Suprapubic skin (tissue), 4 donors: ENCODE measurements around the gene CACNA1I. TPM values are rescaled to one million over a fixed set of nuclear protein-coding genes. Genes with fewer than 3 reads are reported as not detected.

Experiments
- DNase-seq, 2 donors: peaks; one replicate each; pipeline ENCODE4 v3.0.0-alpha.2; 2019; ENCODE audit warnings: low spot score in 2 of 2
- H3K27ac ChIP-seq: fragments of 200-600 bp; sonication (generic); one replicate; pipeline ENCODE4 v1.5.1; 2019
- H3K27me3 ChIP-seq: fragments of 200-600 bp; sonication (generic); one replicate; pipeline ENCODE4 v1.5.1; 2019
- H3K36me3 ChIP-seq: fragments of 200-600 bp; sonication (generic); one replicate; pipeline ENCODE4 v1.5.1; 2019
- H3K4me1 ChIP-seq: fragments of 200-600 bp; sonication (generic); one replicate; pipeline ENCODE4 v1.5.1; 2019
- H3K4me3 ChIP-seq: fragments of 200-600 bp; sonication (generic); one replicate; pipeline ENCODE4 v1.5.1; 2019; ENCODE audit warnings: mild to moderate bottlenecking
- H3K9me3 ChIP-seq: fragments of 200-600 bp; sonication (generic); one replicate; pipeline ENCODE4 v1.5.1; 2019
- EP300 ChIP-seq: sonication (generic); formaldehyde crosslinking; IDR thresholded peaks from one replicate; pipeline ENCODE4 v1.6.1; 2017; ENCODE audit warnings: antibody characterized with exemption
- POLR2A ChIP-seq, 2 donors: fragments of 450-650 bp; IDR thresholded peaks; one replicate each; pipeline ENCODE4 v1.6.1; 2017; ENCODE audit warnings: antibody characterized with exemption in 2 of 2, mild to moderate bottlenecking in 2 of 2, moderate library complexity in 2 of 2
- POLR2AphosphoS5 ChIP-seq, 3 donors: sonication (generic); formaldehyde crosslinking; IDR thresholded peaks; one replicate each; pipeline ENCODE4 v1.6.1; 2017; ENCODE audit warnings: antibody characterized with exemption in 3 of 3
- WGBS: methylation state at CpG from one replicate; pipeline ENCODE4 v1.1.5; 2018; 5-methylcytosine and 5-hydroxymethylcytosine counted together
- total RNA-seq, 4 donors: library from RNA; depleted of rRNA; stranded (reverse); fragments of >200 nt; gene quantifications; one replicate each; pipeline ENCODE4 v1.1.0, GENCODE V29; 2016
- TF ChIP-seq, protein P1 (sequence below), 2 donors: fragments of 200-600 bp in 1 of 2; fragments of 450-650 bp in 1 of 2; sonication (generic) in 1 of 2; IDR thresholded peaks; one replicate each; pipeline ENCODE4 v1.5.1; 2016 to 2019; ENCODE audit warnings: antibody characterized with exemption in 2 of 2, mild to moderate bottlenecking in 1 of 2, moderate library complexity in 1 of 2

CACNA1I gene
- total RNA-seq, 4 donors from 2014 or later, result 0.08 to 0.80 (median 0.17) TPM; not detected in 1

DNA sequence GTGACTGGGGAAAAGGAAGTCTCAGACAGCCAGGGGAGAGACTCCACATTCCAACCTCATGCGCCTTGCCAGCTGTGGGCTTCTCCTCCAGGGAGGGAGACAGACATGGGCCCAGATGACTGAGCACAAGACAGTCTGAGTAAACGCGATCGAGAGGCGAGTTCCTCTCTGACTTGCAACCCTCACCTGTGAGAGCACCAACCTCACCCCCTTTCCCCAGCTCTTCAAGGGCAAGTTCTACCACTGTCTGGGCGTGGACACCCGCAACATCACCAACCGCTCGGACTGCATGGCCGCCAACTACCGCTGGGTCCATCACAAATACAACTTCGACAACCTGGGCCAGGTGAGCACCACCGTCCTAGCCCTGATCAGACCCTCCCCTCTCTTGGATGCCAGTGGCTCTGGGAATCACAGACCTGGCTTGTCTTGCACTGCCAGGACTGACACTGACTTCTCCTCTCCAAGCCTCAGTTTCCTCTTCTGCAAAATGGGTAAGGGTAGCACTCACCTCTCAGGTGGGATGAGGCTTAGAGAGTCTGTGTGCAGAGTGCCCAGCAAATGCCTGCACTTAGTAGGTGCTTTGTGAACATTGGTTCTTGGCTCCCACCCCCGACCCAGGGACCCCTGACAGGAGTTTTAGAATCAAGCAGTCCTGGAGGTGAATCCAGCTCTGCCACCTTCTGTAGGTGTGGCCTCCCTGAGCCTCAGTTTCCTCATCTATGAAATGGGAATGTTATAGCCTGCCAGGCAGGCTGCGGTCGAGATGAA, 95.3 kb downstream of the CACNA1I start:
- H3K9me3 ChIP-seq, result no peaks in the 10 kb centered on the region
- TF ChIP-seq, protein P1, sequence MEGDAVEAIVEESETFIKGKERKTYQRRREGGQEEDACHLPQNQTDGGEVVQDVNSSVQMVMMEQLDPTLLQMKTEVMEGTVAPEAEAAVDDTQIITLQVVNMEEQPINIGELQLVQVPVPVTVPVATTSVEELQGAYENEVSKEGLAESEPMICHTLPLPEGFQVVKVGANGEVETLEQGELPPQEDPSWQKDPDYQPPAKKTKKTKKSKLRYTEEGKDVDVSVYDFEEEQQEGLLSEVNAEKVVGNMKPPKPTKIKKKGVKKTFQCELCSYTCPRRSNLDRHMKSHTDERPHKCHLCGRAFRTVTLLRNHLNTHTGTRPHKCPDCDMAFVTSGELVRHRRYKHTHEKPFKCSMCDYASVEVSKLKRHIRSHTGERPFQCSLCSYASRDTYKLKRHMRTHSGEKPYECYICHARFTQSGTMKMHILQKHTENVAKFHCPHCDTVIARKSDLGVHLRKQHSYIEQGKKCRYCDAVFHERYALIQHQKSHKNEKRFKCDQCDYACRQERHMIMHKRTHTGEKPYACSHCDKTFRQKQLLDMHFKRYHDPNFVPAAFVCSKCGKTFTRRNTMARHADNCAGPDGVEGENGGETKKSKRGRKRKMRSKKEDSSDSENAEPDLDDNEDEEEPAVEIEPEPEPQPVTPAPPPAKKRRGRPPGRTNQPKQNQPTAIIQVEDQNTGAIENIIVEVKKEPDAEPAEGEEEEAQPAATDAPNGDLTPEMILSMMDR (IDR thresholded peaks at IDR 0.05), result no peak
- TF ChIP-seq POLR2A (IDR thresholded peaks at IDR 0.05) (no peak), POLR2AphosphoS5 (IDR thresholded peaks at IDR 0.05) (no peak)
- peaks cover 60% of the 10 kb centered on the region for H3K27me3 ChIP-seq
- H3K4me1 ChIP-seq, result peaks cover 27% of the 10 kb centered on the region
- 71% methylated on average over 12 of the region's 16 CpGs for WGBS
- no peaks in the 10 kb centered on the region for H3K36me3 ChIP-seq
- H3K4me3 ChIP-seq, result no peak overlapping the region
- H3K27ac ChIP-seq, result no peak overlapping the region
- no peak for DNase-seq

DNA sequence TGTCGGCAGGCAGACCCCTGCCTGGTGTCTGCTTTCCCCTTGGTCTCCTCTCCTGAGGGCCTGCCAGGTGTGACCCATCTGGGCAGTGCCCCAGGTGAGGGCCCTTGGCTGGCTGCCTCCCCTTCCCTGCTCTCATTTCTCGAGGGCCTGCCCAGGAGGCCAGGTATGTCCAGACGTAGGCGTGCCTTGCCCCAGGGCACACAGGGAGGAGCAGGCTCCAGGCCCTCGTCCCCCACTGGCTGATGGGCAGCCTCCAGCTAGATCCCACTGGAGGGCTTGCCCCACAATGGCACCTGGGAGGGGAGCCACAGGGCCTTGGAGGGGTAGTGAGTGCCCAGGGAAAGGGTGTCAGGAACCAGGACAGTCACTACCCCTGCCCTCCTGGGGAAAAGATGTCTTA, 95.9 kb downstream of the CACNA1I start:
- no peak for DNase-seq
- no peak overlapping the region for H3K27ac ChIP-seq
- H3K4me3 ChIP-seq, result no peak overlapping the region
- H3K4me1 ChIP-seq, result peaks cover 27% of the 10 kb centered on the region
- no peaks in the 10 kb centered on the region for H3K36me3 ChIP-seq
- peaks cover 2% of the 10 kb centered on the region for H3K9me3 ChIP-seq
- WGBS, result 59% methylated on average over 3 of the region's 5 CpGs
- TF ChIP-seq POLR2AphosphoS5 (IDR thresholded peaks at IDR 0.05) (no peak), EP300 (no peak), POLR2A (IDR thresholded peaks at IDR 0.05) (no peak)
- TF ChIP-seq, protein P1 (IDR thresholded peaks at IDR 0.05), result no peak
- H3K27me3 ChIP-seq, result peaks cover 53% of the 10 kb centered on the region

DNA sequence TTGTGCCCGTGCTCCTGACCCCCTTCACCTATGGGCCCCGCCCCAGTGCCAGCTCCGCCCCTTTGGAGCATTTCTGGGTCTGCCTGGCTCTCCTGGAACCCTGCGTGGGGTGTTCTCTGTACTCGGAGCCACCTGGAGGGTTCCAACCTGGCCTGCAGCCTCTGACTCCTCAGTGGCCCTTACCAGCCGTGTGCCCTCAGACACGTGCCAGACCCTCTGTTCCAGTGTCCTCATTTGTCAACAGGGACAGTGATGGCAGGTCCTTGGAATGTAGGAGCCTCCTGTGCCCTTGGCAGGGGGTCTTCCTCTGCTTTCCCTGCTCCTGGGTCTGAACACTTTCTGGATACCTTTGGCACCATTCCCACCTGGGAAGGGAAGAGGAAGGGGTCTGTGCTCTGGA, 96.4 kb downstream of the CACNA1I start:
- TF ChIP-seq POLR2AphosphoS5 (IDR thresholded peaks at IDR 0.05) (no peak), POLR2A (IDR thresholded peaks at IDR 0.05) (no peak), EP300 (no peak)
- TF ChIP-seq, protein P1 (IDR thresholded peaks at IDR 0.05), result no peak
- H3K27ac ChIP-seq, result no peak overlapping the region

DNA sequence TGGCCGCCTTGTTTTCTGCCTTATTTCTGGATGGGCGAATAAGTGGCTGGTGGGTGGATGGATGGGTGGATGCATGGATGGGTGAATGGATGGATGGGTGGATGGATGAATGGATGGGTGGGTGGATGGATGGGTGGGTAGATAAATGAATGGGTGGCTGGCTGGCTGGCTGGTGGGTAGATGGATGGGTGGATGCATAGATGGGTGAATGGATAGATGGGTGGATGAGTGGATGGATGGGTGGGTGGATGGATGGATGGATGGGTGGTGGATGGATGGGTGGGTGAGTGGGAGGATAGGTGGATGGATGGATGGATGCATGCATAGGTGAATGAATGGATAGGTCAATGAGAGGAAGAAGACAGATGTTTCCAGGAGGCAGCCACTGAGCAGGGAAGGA, 98.9 kb downstream of the CACNA1I start:
- TF ChIP-seq POLR2AphosphoS5 (IDR thresholded peaks at IDR 0.05) (no peak), POLR2A (IDR thresholded peaks at IDR 0.05) (no peak), EP300 (no peak)
- TF ChIP-seq, protein P1 (IDR thresholded peaks at IDR 0.05), result no peak
- Histone ChIP-seq H3K36me3 (no peaks in the 10 kb centered on the region), H3K27ac (no peak overlapping the region), H3K27me3 (peaks cover 30% of the 10 kb centered on the region), H3K4me3 (no peak overlapping the region), H3K9me3 (peaks cover 4% of the 10 kb centered on the region), H3K4me1 (peaks cover 5% of the 10 kb centered on the region)
- DNase-seq, result no peak
- 90% methylated on average over 2 of the region's 2 CpGs for WGBS

More for the DNA sequence above, 96.4 kb downstream of the CACNA1I start:
- 64% methylated on average over 6 of the region's 7 CpGs for WGBS
- Histone ChIP-seq H3K4me3 (no peak overlapping the region), H3K36me3 (no peaks in the 10 kb centered on the region), H3K9me3 (peaks cover 4% of the 10 kb centered on the region), H3K27me3 (peaks cover 49% of the 10 kb centered on the region), H3K4me1 (peaks cover 24% of the 10 kb centered on the region)
- DNase-seq, result no peak

DNA sequence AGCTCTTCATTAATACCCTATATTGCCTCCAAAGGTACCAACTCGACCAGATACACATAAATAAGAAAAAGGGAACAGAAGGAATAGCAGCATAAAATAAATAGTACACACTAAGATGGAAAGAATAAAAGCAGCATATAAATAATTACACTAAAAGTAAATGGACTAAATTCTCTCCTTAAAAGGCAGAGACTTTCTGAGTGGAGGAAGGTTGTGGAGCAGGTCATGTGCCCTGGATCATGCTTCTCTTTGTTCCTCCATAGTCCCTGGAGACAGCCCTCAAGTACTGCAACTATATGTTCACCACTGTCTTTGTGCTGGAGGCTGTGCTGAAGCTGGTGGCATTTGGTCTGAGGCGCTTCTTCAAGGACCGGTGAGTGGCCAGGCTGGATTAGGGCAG, 101.4 kb downstream of the CACNA1I start:
- Histone ChIP-seq H3K9me3 (peaks cover 4% of the 10 kb centered on the region), H3K27ac (no peak overlapping the region), H3K4me1 (no peaks in the 10 kb centered on the region), H3K4me3 (no peak overlapping the region), H3K36me3 (no peaks in the 10 kb centered on the region), H3K27me3 (peaks cover 19% of the 10 kb centered on the region)
- TF ChIP-seq EP300 (no peak), POLR2AphosphoS5 (IDR thresholded peaks at IDR 0.05) (no peak)
- TF ChIP-seq, protein P1 (IDR thresholded peaks at IDR 0.05), result no peak
- no peak for DNase-seq
- WGBS, result 87% methylated on average over 3 of the region's 3 CpGs
